ENCODE data around the gene CNKSR3. TPM values are rescaled to one million over a fixed set of nuclear protein-coding genes. Genes with fewer than 3 reads are reported as not detected.
A peak's percentile ranks its signal among the peaks of the same experiment; 100 is the strongest.

The CNKSR3 gene
- total RNA-seq, 1 experiment from 2014 or later, result 5.6 TPM

DNA sequence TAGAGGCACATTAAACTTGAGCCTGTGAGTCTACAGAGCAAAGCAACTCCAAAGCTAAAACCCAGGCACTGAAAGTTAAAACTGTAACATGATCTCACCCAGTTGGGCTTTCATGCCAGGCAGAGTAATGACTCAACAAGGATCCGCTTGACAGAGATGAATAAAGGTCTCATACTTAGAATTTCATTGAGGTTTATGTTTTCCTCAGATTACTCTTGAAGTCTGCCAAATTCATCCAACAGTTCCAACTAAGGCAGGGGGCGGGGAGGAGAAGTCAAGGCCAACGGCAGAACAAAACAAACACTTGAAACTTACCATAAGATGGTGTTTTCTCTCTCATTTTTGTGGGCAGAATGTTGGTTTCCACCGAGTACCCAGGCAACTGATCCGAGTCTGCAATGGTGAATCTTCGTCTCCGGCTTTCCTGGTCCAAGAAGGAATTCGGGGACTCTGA lies 99.8 kb downstream of the CNKSR3 start:
- Histone ChIP-seq H4K91ac (ENCODE audit: insufficient read length, low read depth, low read length) (no peak overlapping the region), H2AK5ac (ENCODE audit: insufficient read length, low read length) (no peak overlapping the region), H3K4me1 (ENCODE audit: insufficient read depth, low read length) (peaks cover 3% of the 10 kb centered on the region; the same call in 1 of the 2 replicates), H2BK15ac (ENCODE audit: low read depth, low read length) (no peak overlapping the region), H3K23ac (ENCODE audit: insufficient read length, low read depth, low read length) (no peak overlapping the region), H3K56ac (ENCODE audit: insufficient read length, low read depth, low read length) (no peak overlapping the region), H4K5ac (ENCODE audit: insufficient read length, low read depth, low read length) (no peak overlapping the region), H2BK120ac (ENCODE audit: low read depth, low read length, poor library complexity, severe bottlenecking) (no peak overlapping the region), H2BK20ac (ENCODE audit: low read depth, low read length, poor library complexity, severe bottlenecking) (no peak overlapping the region), H3K79me2 (ENCODE audit: insufficient read depth, low read length) (no peaks in the 10 kb centered on the region), H3K9ac (ENCODE audit: extremely low read depth, insufficient read length, low read length) (no peak overlapping the region), H4K20me1 (ENCODE audit: control insufficient read depth, insufficient read depth, insufficient read length) (no peaks in the 10 kb centered on the region), H3T11ph (ENCODE audit: low read length) (no peak overlapping the region), H2AFZ (ENCODE audit: low read length) (no peak overlapping the region), H3K9me3 (ENCODE audit: control insufficient read depth, low read depth, low read length) (no peaks in the 10 kb centered on the region), H3K18ac (ENCODE audit: insufficient read length, low read depth, low read length) (no peak overlapping the region), H3K4me2 (ENCODE audit: insufficient read depth, insufficient read length, low read length) (no peak overlapping the region), H3K79me1 (ENCODE audit: insufficient read depth, low read depth, low read length, poor library complexity, severe bottlenecking) (no peaks in the 10 kb centered on the region), H3K4ac (ENCODE audit: low read depth, low read length) (no peak overlapping the region), H2BK5ac (ENCODE audit: insufficient read length, low read length) (no peak overlapping the region), H4K8ac (replicated peaks; ENCODE audit: insufficient read length, low read depth, low read length) (no peak overlapping the region), H2BK12ac (ENCODE audit: insufficient read length, low read depth, low read length) (no peak overlapping the region), H3K14ac (ENCODE audit: insufficient read depth, low read length) (no peak overlapping the region), H3K27me3 (ENCODE audit: insufficient read depth, low read length) (no peaks in the 10 kb centered on the region), H3K23me2 (ENCODE audit: insufficient read length, low read depth, low read length, poor library complexity, severe bottlenecking) (no peaks in the 10 kb centered on the region), H3K27ac (ENCODE audit: insufficient read length, low read depth, low read length) (no peak overlapping the region)
- no peaks in the 10 kb centered on the region for H3K27me3 Mint-ChIP-seq (ENCODE audit: low read depth)
- peaks cover 11 to 16% of the 10 kb centered on the region in 2 experiments for H3K4me1 Mint-ChIP-seq
- H3K9me3 Mint-ChIP-seq, result no peaks in the 10 kb centered on the region
- H3K4me3 Mint-ChIP-seq, result no peak overlapping the region
- no peak for TF ChIP-seq CTCF (conservative IDR thresholded peaks at IDR 0.05)
- no peak for DNase-seq
- H3K36me3 Mint-ChIP-seq (ENCODE audit: insufficient read depth in 1 of 3, low read depth in 3 of 3), result peaks cover 10 to 47% (median 12%) of the 10 kb centered on the region in 3 experiments
- no CpG with 5 or more reads among the region's 8 CpGs for WGBS (ENCODE audit: extremely low coverage, insufficient read length, low lambda C conversion rate)
- H3K27ac Mint-ChIP-seq, result peak overlapping the region; percentile 27 to 82 (median 71); a peak in 3 of 7 replicates

Data from H9 (cell line).